H1 (cell line): ENCODE results near the gene GPR35.

Experiments used
- CTCF ChIP-seq, 3 experiments: IDR thresholded peaks; 1 replicate in 2 of 3; 2 replicates in 1 of 3; pipeline versions ENCODE4 v1.5.1 to v1.6.1; 2011; ENCODE audit warnings: low read length in 3 of 3, mild to moderate bottlenecking in 3 of 3, inconsistent platforms in 2 of 3, low read depth in 1 of 3, moderate library complexity in 1 of 3; ENCODE audit not compliant: insufficient read depth in 1 of 3; ENCODE audit errors: control extremely low read depth in 1 of 3
- SIN3A ChIP-seq, 2 experiments: IDR thresholded peaks in 1 of 2; conservative IDR thresholded peaks in 1 of 2; 2 replicates each; pipeline ENCODE4 v1.6.1; 2011 to 2012; ENCODE audit warnings: low read length in 2 of 2, improper control_type of control experiment in 1 of 2, low read depth in 1 of 2, mild to moderate bottlenecking in 1 of 2

- TF ChIP-seq SIN3A (conservative IDR thresholded peaks at IDR 0.05 in 1 of 2, IDR thresholded peaks at IDR 0.05 in 1 of 2; ENCODE audit: low read depth in 1 of 2, low read length in 2 of 2) (no peak), CTCF (IDR thresholded peaks at IDR 0.05; ENCODE audit: control extremely low read depth in 1 of 3, insufficient read depth in 1 of 3, low read depth in 1 of 3, low read length in 3 of 3) (no peak)
These were observed 47.8 kb upstream of the GPR35 start for GRCh38 chr2:240577281-240578109.
